Nephron (organoid): ENCODE results near the gene TC2N.

Source experiments
- H3K27ac Mint-ChIP-seq, 3 experiments: 2 replicates each; pipeline ENCODE4 v1.8.0; 2020; ENCODE audit warnings: mixed read lengths in 3 of 3, mild to moderate bottlenecking in 2 of 3, moderate library complexity in 1 of 3
- H3K27me3 Mint-ChIP-seq: 2 replicates; pipeline ENCODE4 v1.8.0; 2021; ENCODE audit warnings: low read depth, mild to moderate bottlenecking, moderate library complexity, mixed read lengths
- H3K36me3 Mint-ChIP-seq: 2 replicates; pipeline ENCODE4 v1.8.0; 2020; ENCODE audit warnings: low read depth, mixed read lengths
- H3K4me1 Mint-ChIP-seq: 2 replicates; pipeline ENCODE4 v1.8.0; 2020; ENCODE audit warnings: mixed read lengths
- H3K4me3 Mint-ChIP-seq, 3 experiments: 2 replicates each; pipeline ENCODE4 v1.8.0; 2020; ENCODE audit warnings: mild to moderate bottlenecking in 3 of 3, mixed read lengths in 3 of 3, moderate library complexity in 2 of 3
- H3K9me3 Mint-ChIP-seq: 2 replicates; pipeline ENCODE4 v1.8.0; 2020; ENCODE audit warnings: mixed read lengths
- CTCF ChIP-seq, 3 experiments: fragments of 200-600 bp; sonication (generic); IDR thresholded peaks; one replicate each; pipeline ENCODE4 v1.5.0; 2021; ENCODE audit warnings: antibody characterized with exemption in 3 of 3; ENCODE audit not compliant: unreplicated experiment in 3 of 3

TC2N gene

GRCh38 chr14:91732859-91733477 is 134.4 kb downstream of the TC2N start:
- H3K27me3 Mint-ChIP-seq = peaks cover 3% of the 10 kb centered on the region
- no peaks in the 10 kb centered on the region for H3K4me1 Mint-ChIP-seq
- H3K27ac Mint-ChIP-seq = no peak overlapping the region
- H3K36me3 Mint-ChIP-seq = no peaks in the 10 kb centered on the region
- TF ChIP-seq CTCF (IDR thresholded peaks at IDR 0.05; ENCODE audit: unreplicated experiment in 3 of 3) = no peak
- H3K9me3 Mint-ChIP-seq = no peaks in the 10 kb centered on the region
- no peak overlapping the region for H3K4me3 Mint-ChIP-seq

- Mint-ChIP-seq H3K27me3 (peaks cover 3% of the 10 kb centered on the region), H3K27ac (no peak overlapping the region), H3K4me1 (no peaks in the 10 kb centered on the region), H3K9me3 (no peaks in the 10 kb centered on the region), H3K4me3 (no peak overlapping the region), H3K36me3 (no peaks in the 10 kb centered on the region)
- no peak for TF ChIP-seq CTCF (IDR thresholded peaks at IDR 0.05; ENCODE audit: unreplicated experiment in 3 of 3)
Observed at GRCh38 chr14:91732439-91732838, 134.9 kb downstream of the TC2N start.

GRCh38 chr14:91731986-91732385 is 135.3 kb downstream of the TC2N start, which contains the start of gene CATSPERB:
Gene CATSPERB (minus strand): TSS chr14:91732086. CDS start chr14:91729479, 2,607 bp downstream.
- Mint-ChIP-seq H3K36me3 (no peaks in the 10 kb centered on the region), H3K9me3 (no peaks in the 10 kb centered on the region), H3K4me1 (no peaks in the 10 kb centered on the region), H3K27ac (no peak within 1 kb of the TSS), H3K27me3 (peaks cover 3% of the 10 kb centered on the region), H3K4me3 (no peak within 1 kb of the TSS)
- TF ChIP-seq CTCF (IDR thresholded peaks at IDR 0.05; ENCODE audit: unreplicated experiment in 3 of 3) = no peak

- H3K36me3 Mint-ChIP-seq = no peaks in the 10 kb centered on the region
- H3K4me3 Mint-ChIP-seq = no peak overlapping the region
- TF ChIP-seq CTCF (IDR thresholded peaks at IDR 0.05; ENCODE audit: unreplicated experiment in 3 of 3) = no peak
- no peak overlapping the region for H3K27ac Mint-ChIP-seq
- no peaks in the 10 kb centered on the region for H3K4me1 Mint-ChIP-seq
- peaks cover 8% of the 10 kb centered on the region for H3K27me3 Mint-ChIP-seq
- no peaks in the 10 kb centered on the region for H3K9me3 Mint-ChIP-seq
Observed at GRCh38 chr14:91731018-91731417, 136.3 kb downstream of the TC2N start.

GRCh38 chr14:91729756-91730155 is 137.6 kb downstream of the TC2N start:
- H3K4me1 Mint-ChIP-seq = no peaks in the 10 kb centered on the region
- H3K27me3 Mint-ChIP-seq = peaks cover 8% of the 10 kb centered on the region
- TF ChIP-seq CTCF (IDR thresholded peaks at IDR 0.05; ENCODE audit: unreplicated experiment in 3 of 3) = no peak
- H3K36me3 Mint-ChIP-seq = no peaks in the 10 kb centered on the region
- H3K9me3 Mint-ChIP-seq = no peaks in the 10 kb centered on the region
- H3K4me3 Mint-ChIP-seq = no peak overlapping the region
- H3K27ac Mint-ChIP-seq = no peak overlapping the region
